HG02678 (cell line): ENCODE data around the gene MIEN1.
"Not testable (repeated sequence)": the region's sequence is repeated elsewhere in the genome, so short reads cannot be mapped to it uniquely, and the experiment has no call there.

Experiments
- ATAC-seq: cut with Tn5 transposase; IDR thresholded peaks from one replicate; pipeline ENCODE4 v1.9.1; 2021; ENCODE audit warnings: mild to moderate bottlenecking, moderate library complexity; ENCODE audit not compliant: unreplicated experiment

Gene MIEN1

GRCh38 chr17:39701012-39701783, 29.1 kb downstream of the MIEN1 start:
- ATAC-seq, result no peak

- ATAC-seq, result no peak
Measured at GRCh38 chr17:39700148-39700987, 30.0 kb downstream of the MIEN1 start.

- ATAC-seq, result no peak
Measured at GRCh38 chr17:39699818-39700147, 30.5 kb downstream of the MIEN1 start, which contains the start of gene ERBB2. Gene ERBB2, plus strand, starts transcription at chr17:39700064. Its CDS starts 175 bp downstream, at chr17:39700239.

GRCh38 chr17:39699157-39699817, 31.0 kb downstream of the MIEN1 start:
- ATAC-seq, result not testable (repeated sequence)

GRCh38 chr17:39697961-39698360, 32.4 kb downstream of the MIEN1 start:
- ATAC-seq, result no peak

GRCh38 chr17:39696731-39697130, 33.6 kb downstream of the MIEN1 start:
- no peak for ATAC-seq

- ATAC-seq, result no peak
Measured at GRCh38 chr17:39695089-39695474, 35.2 kb downstream of the MIEN1 start.

- ATAC-seq, result no peak
Measured at GRCh38 chr17:39694593-39694992, 35.7 kb downstream of the MIEN1 start.

GRCh38 chr17:39688945-39689344, 41.4 kb downstream of the MIEN1 start:
- no peak for ATAC-seq

GRCh38 chr17:39688475-39688835, 41.9 kb downstream of the MIEN1 start:
- no peak for ATAC-seq

- ATAC-seq, result peak; percentile 93
Measured at GRCh38 chr17:39687546-39688474, 42.5 kb downstream of the MIEN1 start, which contains the start of gene PGAP3. Gene PGAP3, minus strand, starts transcription at chr17:39688057. Its CDS starts 43 bp downstream, at chr17:39688014.

GRCh38 chr17:39687101-39687545, 43.2 kb downstream of the MIEN1 start:
- ATAC-seq, result no peak

- no peak for ATAC-seq
Measured at GRCh38 chr17:39684369-39685192, 45.8 kb downstream of the MIEN1 start.

GRCh38 chr17:39683295-39683939, 46.9 kb downstream of the MIEN1 start:
- ATAC-seq, result no peak

- ATAC-seq, result no peak
Measured at GRCh38 chr17:39679521-39680192, 50.7 kb downstream of the MIEN1 start.
